GM12874 (cell line): ENCODE measurements around the gene CRIM1.

ENCODE experiments used
- CTCF ChIP-seq: IDR thresholded peaks from 2 replicates; pipeline ENCODE4 v1.5.1; 2011; ENCODE audit warnings: low read depth, mild to moderate bottlenecking, control low read depth, low read length, moderate library complexity; ENCODE audit not compliant: insufficient read depth

The CRIM1 gene

GRCh38 chr2:36404754-36405153, 49.2 kb downstream of the CRIM1 start:
- no peak for TF ChIP-seq CTCF

GRCh38 chr2:36405183-36405582, 49.6 kb downstream of the CRIM1 start:
- TF ChIP-seq CTCF, result no peak

- no peak for TF ChIP-seq CTCF
Measured at GRCh38 chr2:36406296-36406695, 50.7 kb downstream of the CRIM1 start.

- TF ChIP-seq CTCF, result no peak
Measured at GRCh38 chr2:36407413-36407812, 51.8 kb downstream of the CRIM1 start.

GRCh38 chr2:36408198-36408703, 52.7 kb downstream of the CRIM1 start:
- TF ChIP-seq CTCF, result no peak

- TF ChIP-seq CTCF, result no peak
Measured at GRCh38 chr2:36409335-36409734, 53.8 kb downstream of the CRIM1 start.

GRCh38 chr2:36409935-36410334, 54.4 kb downstream of the CRIM1 start:
- TF ChIP-seq CTCF, result no peak
